Measurements from ENCODE around the gene RBM19.

Gene RBM19

GRCh38 chr12:113870035-113870434 is 96.1 kb downstream of the RBM19 start:
- no peak for TF ChIP-seq CTCF (IDR thresholded peaks at IDR 0.05)

- no peak for TF ChIP-seq CTCF (IDR thresholded peaks at IDR 0.05)
Observed at GRCh38 chr12:113868365-113868764, 97.8 kb downstream of the RBM19 start.

- peak; percentile 43 for TF ChIP-seq CTCF (IDR thresholded peaks at IDR 0.05)
Observed at GRCh38 chr12:113867258-113867657, 98.9 kb downstream of the RBM19 start.

GRCh38 chr12:113866496-113866895 is 99.6 kb downstream of the RBM19 start:
- TF ChIP-seq CTCF (IDR thresholded peaks at IDR 0.05), result no peak

- no peak for TF ChIP-seq CTCF (IDR thresholded peaks at IDR 0.05)
Observed at GRCh38 chr12:113863455-113863845, 102.7 kb downstream of the RBM19 start.

GRCh38 chr12:113862590-113863454 is 103.3 kb downstream of the RBM19 start:
- no peak for TF ChIP-seq CTCF (IDR thresholded peaks at IDR 0.05)

GRCh38 chr12:113861708-113862312 is 104.3 kb downstream of the RBM19 start:
- TF ChIP-seq CTCF (IDR thresholded peaks at IDR 0.05), result no peak

All from LNCAP (cell line).